HUES64 (cell line): ENCODE measurements around the gene RNF166.

ENCODE experiments used
- H3K27ac ChIP-seq: 2 replicates; pipeline ENCODE4 v1.7.0; 2013; ENCODE audit warnings: low read depth, low read length, inconsistent platforms
- H3K27me3 ChIP-seq: 2 replicates; pipeline ENCODE4 v1.6.1; 2013; ENCODE audit warnings: mild to moderate bottlenecking, low read length; ENCODE audit not compliant: insufficient read depth
- H3K36me3 ChIP-seq: 2 replicates; pipeline ENCODE4 v1.6.1; 2013; ENCODE audit warnings: mild to moderate bottlenecking, low read length; ENCODE audit not compliant: insufficient read depth
- H3K4me1 ChIP-seq: 2 replicates; pipeline ENCODE4 v1.6.1; 2013; ENCODE audit warnings: mild to moderate bottlenecking, low read length, moderate library complexity; ENCODE audit not compliant: insufficient read depth
- H3K4me3 ChIP-seq: 2 replicates; pipeline ENCODE4 v1.5.1; 2013; ENCODE audit warnings: mild to moderate bottlenecking, low read length, moderate library complexity
- H3K9ac ChIP-seq: 2 replicates; pipeline ENCODE4 v1.6.1; 2013; ENCODE audit warnings: mild to moderate bottlenecking, low read depth, low read length
- H3K9me3 ChIP-seq: 2 replicates; pipeline ENCODE4 v1.6.1; 2013; ENCODE audit warnings: low read depth, low read length; ENCODE audit not compliant: insufficient read depth
- WGBS: fragments of 150-250, 120-280 bp; methylation state at CpG from one replicate; pipeline ENCODE4 v1.1.7; 2013; ENCODE audit warnings: missing lambda C conversion rate; 5-methylcytosine and 5-hydroxymethylcytosine counted together

Gene RNF166

DNA sequence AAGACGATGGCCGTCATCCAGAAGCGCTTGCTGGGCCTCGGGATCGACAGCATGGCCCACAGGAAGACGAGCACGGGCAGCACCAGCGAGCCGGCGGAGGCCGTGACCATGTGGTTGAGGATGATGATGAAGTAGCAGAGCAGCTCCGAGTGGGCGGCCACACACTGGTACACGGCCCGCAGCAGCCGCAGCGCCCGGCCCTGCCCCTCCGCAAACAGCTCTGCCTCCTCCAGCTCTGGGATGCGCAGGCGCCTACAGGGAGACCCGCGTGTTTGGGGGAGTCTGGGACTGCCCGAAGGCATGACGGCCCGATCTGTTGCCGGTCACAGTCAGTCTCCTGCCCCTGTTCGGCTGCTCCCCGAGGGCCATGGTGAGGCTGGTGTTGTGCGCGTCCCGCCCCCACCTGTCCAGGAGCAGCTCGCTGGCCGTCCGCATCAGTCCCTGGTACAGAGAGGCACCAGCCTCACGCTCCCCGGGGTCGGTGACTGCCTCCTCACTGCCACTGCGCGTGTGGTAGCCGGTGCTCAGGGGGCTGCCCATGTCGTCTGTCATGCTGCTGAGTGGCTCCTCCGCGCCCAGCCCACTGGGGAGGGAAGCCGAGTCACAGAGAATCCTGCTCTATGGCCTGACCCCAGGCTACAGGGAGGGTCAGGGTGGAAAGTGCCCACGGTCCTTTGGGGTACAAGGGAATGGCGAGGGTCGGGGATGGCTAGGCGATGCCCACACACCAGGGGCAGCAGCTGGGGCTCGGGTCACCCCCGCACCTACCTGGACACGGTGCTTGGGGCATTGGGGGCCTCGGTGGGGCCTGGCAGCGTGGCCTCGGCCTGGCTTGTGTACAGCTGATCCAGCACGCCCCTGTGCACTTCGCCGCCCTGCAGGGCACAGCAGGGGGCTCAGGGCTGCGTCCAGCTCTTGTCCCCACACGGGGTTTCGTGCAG is 15.9 kb upstream of the RNF166 start:
- H3K9me3 ChIP-seq = no peaks in the 10 kb centered on the region
- H3K27me3 ChIP-seq = no peaks in the 10 kb centered on the region
- no peak overlapping the region for H3K9ac ChIP-seq
- no peaks in the 10 kb centered on the region for H3K4me1 ChIP-seq
- 95% methylated on average over 61 of the region's 61 CpGs for WGBS
- H3K4me3 ChIP-seq = no peak overlapping the region
- no peak overlapping the region for H3K27ac ChIP-seq
- H3K36me3 ChIP-seq = peaks cover 51% of the 10 kb centered on the region

GRCh38 chr16:88721236-88721635 is 15.0 kb upstream of the RNF166 start:
- no peak overlapping the region for H3K4me3 ChIP-seq
- H3K27ac ChIP-seq = no peak overlapping the region
- no peaks in the 10 kb centered on the region for H3K27me3 ChIP-seq
- H3K4me1 ChIP-seq = no peaks in the 10 kb centered on the region
- peaks cover 56% of the 10 kb centered on the region for H3K36me3 ChIP-seq
- no peaks in the 10 kb centered on the region for H3K9me3 ChIP-seq
- WGBS = 96% methylated on average over 17 of the region's 17 CpGs
- no peak overlapping the region for H3K9ac ChIP-seq

GRCh38 chr16:88720396-88720970 is 14.3 kb upstream of the RNF166 start:
- 94% methylated on average over 22 of the region's 23 CpGs for WGBS
- H3K36me3 ChIP-seq = peaks cover 61% of the 10 kb centered on the region
- H3K9ac ChIP-seq = no peak overlapping the region
- H3K27ac ChIP-seq = no peak overlapping the region
- no peak overlapping the region for H3K4me3 ChIP-seq
- H3K4me1 ChIP-seq = no peaks in the 10 kb centered on the region
- H3K27me3 ChIP-seq = no peaks in the 10 kb centered on the region
- H3K9me3 ChIP-seq = no peaks in the 10 kb centered on the region

DNA sequence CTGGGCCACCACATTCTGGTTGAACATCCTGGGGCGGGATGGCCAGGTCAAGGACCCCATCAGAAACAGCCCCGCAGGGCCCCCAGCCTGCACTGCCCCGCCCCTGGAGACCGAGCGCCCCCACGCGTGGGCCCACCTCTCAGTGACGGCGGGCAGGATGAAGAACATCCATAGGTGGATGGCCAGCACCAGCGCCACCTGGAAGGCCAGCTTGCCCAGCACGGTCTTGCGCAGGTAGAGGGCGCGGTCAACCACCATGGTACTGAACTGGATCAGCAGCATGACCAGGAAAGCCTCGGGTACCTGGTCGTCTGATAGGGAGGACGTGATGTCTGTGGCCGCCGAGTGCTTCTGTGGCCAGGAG is 13.7 kb upstream of the RNF166 start:
- 96% methylated on average over 19 of the region's 19 CpGs for WGBS
- H3K27me3 ChIP-seq = no peaks in the 10 kb centered on the region
- H3K4me1 ChIP-seq = no peaks in the 10 kb centered on the region
- no peak overlapping the region for H3K9ac ChIP-seq
- no peak overlapping the region for H3K4me3 ChIP-seq
- peaks cover 63% of the 10 kb centered on the region for H3K36me3 ChIP-seq
- no peak overlapping the region for H3K27ac ChIP-seq
- H3K9me3 ChIP-seq = no peaks in the 10 kb centered on the region

DNA sequence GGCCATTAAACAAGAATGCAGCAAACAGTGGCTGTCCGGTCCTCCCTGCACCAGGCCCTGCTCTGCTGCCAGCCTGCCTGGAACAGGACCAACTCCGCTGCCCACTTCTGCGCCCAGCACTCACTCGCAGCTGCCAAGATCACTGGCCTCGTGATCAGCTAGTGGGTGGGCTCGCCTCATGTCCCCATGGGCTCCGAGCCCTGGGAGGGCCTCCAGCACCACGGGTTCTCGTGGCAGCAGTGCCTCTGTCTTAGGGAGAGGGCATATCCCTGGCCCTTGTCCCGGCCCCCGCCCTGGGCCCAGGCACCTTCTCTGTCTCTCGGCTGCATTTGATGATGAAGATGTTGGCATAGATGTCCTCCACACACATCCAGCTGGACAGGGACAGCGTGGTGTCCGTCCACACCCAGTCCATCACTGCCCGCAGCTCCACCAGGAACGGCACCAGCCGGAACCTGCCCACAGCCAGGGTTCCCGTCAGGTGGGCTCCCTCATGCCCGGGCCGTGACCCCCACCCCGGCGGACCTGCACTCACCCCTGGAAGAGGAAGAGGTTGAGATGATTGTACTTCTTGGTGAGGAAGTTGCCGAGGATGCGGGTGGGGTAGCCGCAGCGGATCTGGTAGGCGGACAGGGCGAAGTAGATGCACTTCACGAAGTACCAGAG is 13.2 kb upstream of the RNF166 start:
- Histone ChIP-seq H3K9ac (no peak overlapping the region), H3K36me3 (peaks cover 66% of the 10 kb centered on the region), H3K4me1 (no peaks in the 10 kb centered on the region), H3K27me3 (no peaks in the 10 kb centered on the region), H3K27ac (no peak overlapping the region), H3K4me3 (no peak overlapping the region), H3K9me3 (no peaks in the 10 kb centered on the region)
- whole genome bisulfite sequencing = 96% methylated on average over 29 of the region's 29 CpGs

DNA sequence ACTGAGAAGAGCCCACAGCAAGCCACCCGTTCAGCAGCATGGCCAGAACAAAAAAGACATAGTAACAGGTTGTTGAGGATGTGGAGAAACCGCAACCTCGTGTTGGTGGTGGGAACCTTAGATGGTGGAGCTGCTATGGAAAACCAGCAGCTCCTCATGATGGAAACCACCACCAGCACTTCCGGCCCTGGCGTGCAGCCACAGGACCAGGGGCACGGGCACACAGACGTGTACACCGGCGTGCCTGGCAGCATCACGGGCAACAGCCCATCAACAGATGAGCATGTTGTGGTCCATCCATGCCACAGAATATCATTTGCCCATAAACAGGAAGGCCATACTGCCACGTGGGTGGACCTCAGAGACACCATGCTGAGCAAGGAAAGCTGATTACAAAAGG is 12.0 kb upstream of the RNF166 start:
- Histone ChIP-seq H3K27me3 (no peaks in the 10 kb centered on the region), H3K4me3 (no peak overlapping the region), H3K4me1 (no peaks in the 10 kb centered on the region), H3K9me3 (no peaks in the 10 kb centered on the region), H3K27ac (no peak overlapping the region), H3K36me3 (peaks cover 63% of the 10 kb centered on the region), H3K9ac (no peak overlapping the region)
- 96% methylated on average over 11 of the region's 11 CpGs for WGBS

- H3K9me3 ChIP-seq = no peaks in the 10 kb centered on the region
- no peak overlapping the region for H3K9ac ChIP-seq
- no peak overlapping the region for H3K4me3 ChIP-seq
- no peaks in the 10 kb centered on the region for H3K27me3 ChIP-seq
- no peak overlapping the region for H3K27ac ChIP-seq
- 98% methylated on average over 21 of the region's 21 CpGs for WGBS
- H3K36me3 ChIP-seq = peaks cover 57% of the 10 kb centered on the region
- no peaks in the 10 kb centered on the region for H3K4me1 ChIP-seq
Measured at GRCh38 chr16:88716601-88717001, 10.4 kb upstream of the RNF166 start.

GRCh38 chr16:88716201-88716600 is 10.0 kb upstream of the RNF166 start:
- H3K27me3 ChIP-seq = no peaks in the 10 kb centered on the region
- 95% methylated on average over 15 of the region's 15 CpGs for WGBS
- no peaks in the 10 kb centered on the region for H3K9me3 ChIP-seq
- no peak overlapping the region for H3K27ac ChIP-seq
- peaks cover 57% of the 10 kb centered on the region for H3K36me3 ChIP-seq
- H3K4me1 ChIP-seq = no peaks in the 10 kb centered on the region
- no peak overlapping the region for H3K9ac ChIP-seq
- no peak overlapping the region for H3K4me3 ChIP-seq

- no peak overlapping the region for H3K9ac ChIP-seq
- H3K27ac ChIP-seq = no peak overlapping the region
- WGBS = 95% methylated on average over 54 of the region's 57 CpGs
- H3K4me3 ChIP-seq = no peak overlapping the region
- H3K4me1 ChIP-seq = no peaks in the 10 kb centered on the region
- H3K27me3 ChIP-seq = no peaks in the 10 kb centered on the region
- no peaks in the 10 kb centered on the region for H3K9me3 ChIP-seq
- H3K36me3 ChIP-seq = peaks cover 57% of the 10 kb centered on the region
Measured at GRCh38 chr16:88715312-88716190, 9.3 kb upstream of the RNF166 start.

DNA sequence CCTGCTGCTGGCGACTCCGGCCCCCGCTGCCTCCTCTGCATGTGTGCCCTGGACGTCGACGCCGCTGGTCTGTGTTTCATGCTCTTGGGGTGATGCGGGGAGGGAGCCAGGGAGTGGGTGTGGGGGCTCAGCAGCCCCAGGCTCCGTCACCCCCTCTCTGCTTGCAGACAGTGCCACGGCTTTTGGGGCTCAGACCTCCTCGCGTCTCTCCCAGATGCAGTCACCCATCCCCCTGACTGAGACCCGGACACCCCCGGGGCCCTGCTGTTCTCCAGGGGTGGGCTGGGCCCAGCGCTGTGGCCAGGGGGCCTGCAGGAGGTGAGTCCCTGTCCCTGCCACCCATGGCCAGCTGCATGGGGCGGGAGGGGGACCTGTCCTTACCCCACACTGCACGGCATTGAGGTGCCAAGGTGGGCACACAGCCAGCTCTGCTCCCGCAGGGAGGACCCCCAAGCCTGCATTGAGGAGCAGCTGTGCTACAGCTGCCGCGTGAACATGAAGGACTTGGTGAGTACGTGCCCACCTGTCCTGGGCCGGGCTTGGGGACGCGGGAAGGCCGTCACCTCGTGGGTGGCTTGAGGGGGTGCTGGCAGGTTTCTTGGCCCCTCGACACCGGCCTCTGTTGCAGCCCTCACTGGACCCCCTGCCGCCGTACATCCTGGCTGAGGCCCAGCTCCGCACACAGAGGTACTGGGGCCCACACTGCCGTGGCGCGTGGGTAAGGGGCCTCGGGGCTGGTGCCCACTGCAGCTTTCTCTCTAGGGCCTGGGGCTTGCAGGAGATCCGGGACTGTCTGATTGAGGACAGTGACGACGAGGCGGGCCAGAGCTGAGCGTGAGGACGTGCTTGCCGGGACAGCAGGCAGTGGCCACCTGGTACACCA is 8.5 kb upstream of the RNF166 start:
- Histone ChIP-seq H3K9ac (no peak overlapping the region), H3K27me3 (no peaks in the 10 kb centered on the region), H3K4me1 (no peaks in the 10 kb centered on the region), H3K36me3 (peaks cover 51% of the 10 kb centered on the region), H3K4me3 (no peak overlapping the region), H3K9me3 (no peaks in the 10 kb centered on the region), H3K27ac (no peak overlapping the region)
- 94% methylated on average over 41 of the region's 42 CpGs for WGBS
